GM12875 (cell line): ENCODE measurements around the gene OR10K2.

Source experiments
- H3K4me3 ChIP-seq: one replicate; pipeline ENCODE4 v1.5.1; 2011; ENCODE audit warnings: low read depth, low read length, control low read depth
- TF ChIP-seq, protein P1 (sequence below): IDR thresholded peaks from 2 replicates; pipeline ENCODE4 v1.5.1; 2011; ENCODE audit warnings: low read depth, mild to moderate bottlenecking, control low read depth, inconsistent platforms, low read length, moderate library complexity, borderline replicate concordance; ENCODE audit not compliant: insufficient read depth

OR10K2 gene

GRCh38 chr1:158426137-158426536 is at the start of gene OR10K2:
Gene OR10K2, minus strand, starts transcription at chr1:158426237. Its CDS starts 5,371 bp downstream, at chr1:158420866.
- H3K4me3 ChIP-seq: no peak within 1 kb of the TSS
- TF ChIP-seq, protein P1, sequence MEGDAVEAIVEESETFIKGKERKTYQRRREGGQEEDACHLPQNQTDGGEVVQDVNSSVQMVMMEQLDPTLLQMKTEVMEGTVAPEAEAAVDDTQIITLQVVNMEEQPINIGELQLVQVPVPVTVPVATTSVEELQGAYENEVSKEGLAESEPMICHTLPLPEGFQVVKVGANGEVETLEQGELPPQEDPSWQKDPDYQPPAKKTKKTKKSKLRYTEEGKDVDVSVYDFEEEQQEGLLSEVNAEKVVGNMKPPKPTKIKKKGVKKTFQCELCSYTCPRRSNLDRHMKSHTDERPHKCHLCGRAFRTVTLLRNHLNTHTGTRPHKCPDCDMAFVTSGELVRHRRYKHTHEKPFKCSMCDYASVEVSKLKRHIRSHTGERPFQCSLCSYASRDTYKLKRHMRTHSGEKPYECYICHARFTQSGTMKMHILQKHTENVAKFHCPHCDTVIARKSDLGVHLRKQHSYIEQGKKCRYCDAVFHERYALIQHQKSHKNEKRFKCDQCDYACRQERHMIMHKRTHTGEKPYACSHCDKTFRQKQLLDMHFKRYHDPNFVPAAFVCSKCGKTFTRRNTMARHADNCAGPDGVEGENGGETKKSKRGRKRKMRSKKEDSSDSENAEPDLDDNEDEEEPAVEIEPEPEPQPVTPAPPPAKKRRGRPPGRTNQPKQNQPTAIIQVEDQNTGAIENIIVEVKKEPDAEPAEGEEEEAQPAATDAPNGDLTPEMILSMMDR: no peak

GRCh38 chr1:158471920-158472319 is 45.9 kb upstream of the OR10K2 start, which contains the start of gene OR10R2:
Gene OR10R2, plus strand, starts transcription at chr1:158472220. Its CDS starts 106 bp downstream, at chr1:158472326.
- H3K4me3 ChIP-seq: no peak within 1 kb of the TSS
- TF ChIP-seq, protein P1: no peak

DNA sequence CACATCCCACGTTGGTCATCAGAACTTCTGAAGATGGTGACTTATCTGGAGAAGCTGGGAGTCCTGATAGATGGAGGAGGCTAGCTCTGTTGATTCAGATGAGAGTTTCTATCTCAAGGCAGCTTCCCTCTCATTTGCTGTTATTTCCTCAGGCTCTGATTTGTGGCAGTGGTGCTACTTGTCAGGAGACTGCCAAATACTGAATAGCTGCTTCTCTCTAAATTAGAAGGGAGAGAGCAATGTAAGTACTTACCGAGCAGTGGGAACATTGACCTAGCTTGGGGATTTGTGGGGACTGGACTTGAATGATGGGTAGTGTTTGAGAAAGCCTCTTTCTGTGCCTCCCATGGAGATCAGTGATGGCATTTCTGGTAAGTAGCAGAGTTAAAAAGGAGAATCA is 35.5 kb upstream of the OR10K2 start, which contains the start of gene OR10K1:
Gene OR10K1, plus strand, starts transcription at position 301 of the 400 bp plus-strand sequence. CDS start 3,728 bp downstream, outside the sequence.
- no peak within 1 kb of the TSS for H3K4me3 ChIP-seq
- TF ChIP-seq, protein P1: no peak

DNA sequence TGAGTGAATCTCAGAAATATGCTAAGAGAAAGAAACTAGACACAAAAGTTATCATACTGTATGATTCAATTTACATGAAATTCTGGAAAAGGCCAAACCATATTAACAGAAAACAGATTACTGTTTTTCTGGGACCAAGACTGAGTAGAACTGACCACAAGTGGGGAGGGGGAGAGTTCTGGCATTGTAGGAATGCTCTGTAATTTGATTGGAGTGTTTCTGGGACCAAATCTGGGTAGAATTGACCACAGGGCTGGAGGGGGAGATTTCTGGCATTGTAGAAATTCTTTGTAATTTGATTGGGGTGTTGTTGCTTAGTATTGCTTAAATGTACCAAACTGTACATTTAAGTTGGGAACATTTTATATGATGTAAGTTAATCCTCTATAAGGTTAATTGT is 32.2 kb upstream of the OR10K2 start:
- TF ChIP-seq, protein P1: no peak
- no peak overlapping the region for H3K4me3 ChIP-seq

DNA sequence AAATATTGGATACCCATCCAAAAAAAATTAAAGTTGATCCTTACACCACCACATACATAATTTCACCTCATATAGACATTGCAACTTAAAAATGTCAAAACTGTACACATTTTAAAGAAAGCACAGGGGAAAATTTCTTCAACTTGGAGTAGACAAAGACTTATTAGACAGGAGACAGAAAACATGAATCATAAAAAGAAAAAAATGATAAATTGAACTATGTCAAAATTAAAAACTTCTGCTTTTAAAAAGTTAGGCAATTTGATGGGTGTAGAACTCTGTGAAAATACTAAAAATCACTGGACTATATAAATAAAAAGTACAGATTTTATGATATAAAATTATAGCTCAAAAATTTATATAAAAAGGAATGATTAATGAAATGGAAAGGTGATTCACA is 31.2 kb upstream of the OR10K2 start:
- no peak overlapping the region for H3K4me3 ChIP-seq
- TF ChIP-seq, protein P1: no peak

- TF ChIP-seq, protein P1: no peak
- no peak overlapping the region for H3K4me3 ChIP-seq
These were observed 28.5 kb upstream of the OR10K2 start for GRCh38 chr1:158454537-158454936.

DNA sequence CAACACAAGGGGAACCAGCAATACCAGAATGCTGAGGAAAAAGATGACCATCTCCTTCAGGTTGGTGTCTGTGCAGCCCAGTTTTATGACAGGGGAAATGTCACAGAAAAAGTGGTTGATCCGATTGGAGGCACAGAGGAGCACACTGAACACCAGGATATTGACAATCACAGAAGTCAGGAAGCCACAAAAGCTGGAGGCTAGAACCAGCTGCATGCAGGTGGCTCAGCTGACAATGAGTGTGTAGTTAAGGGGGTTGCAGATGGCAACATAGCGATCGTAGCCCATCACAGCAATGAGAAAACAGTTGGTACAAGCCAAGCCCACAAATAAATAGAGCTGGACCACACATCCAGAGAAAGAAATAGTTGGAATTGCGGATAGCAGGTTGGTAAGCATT is 19.3 kb upstream of the OR10K2 start:
- TF ChIP-seq, protein P1: no peak
- no peak overlapping the region for H3K4me3 ChIP-seq
